Fibroblast of skin of left quadriceps (primary cell): ENCODE results near the gene RNF144A.
"Not testable (repeated sequence)": the region's sequence is repeated elsewhere in the genome, so short reads cannot be mapped to it uniquely, and the experiment has no call there.

Source experiments
- DNase-seq, 2 experiments: peaks; one replicate each; pipeline ENCODE4 v3.0.0-alpha.2; 2013; ENCODE audit warnings: low read depth in 2 of 2

The RNF144A gene

GRCh38 chr2:6971502-6971901 lies 54.3 kb downstream of the RNF144A start:
- DNase-seq, result no peak

- no peak for DNase-seq
Observed at GRCh38 chr2:6972067-6972710, 55.0 kb downstream of the RNF144A start.

GRCh38 chr2:6973895-6974545 lies 56.8 kb downstream of the RNF144A start:
- no peak for DNase-seq

GRCh38 chr2:6975988-6976387 lies 58.8 kb downstream of the RNF144A start:
- DNase-seq, result no peak

GRCh38 chr2:6977113-6977741 lies 60.0 kb downstream of the RNF144A start:
- no peak for DNase-seq

- no peak for DNase-seq
Observed at GRCh38 chr2:6977786-6978185, 60.6 kb downstream of the RNF144A start.

GRCh38 chr2:6978991-6979390 lies 61.8 kb downstream of the RNF144A start:
- DNase-seq, result no peak

- DNase-seq, result no peak
Observed at GRCh38 chr2:6982449-6982848, 65.2 kb downstream of the RNF144A start.

- no peak for DNase-seq
Observed at GRCh38 chr2:6982934-6983589, 65.8 kb downstream of the RNF144A start.

GRCh38 chr2:6986301-6986911 lies 69.2 kb downstream of the RNF144A start:
- DNase-seq, result no peak

GRCh38 chr2:6986912-6987361 lies 69.7 kb downstream of the RNF144A start:
- no peak for DNase-seq

GRCh38 chr2:6990871-6991270 lies 73.7 kb downstream of the RNF144A start:
- DNase-seq, result no peak

- no peak for DNase-seq
Observed at GRCh38 chr2:6992794-6993228, 75.6 kb downstream of the RNF144A start.

- no peak for DNase-seq
Observed at GRCh38 chr2:6993229-6993640, 76.0 kb downstream of the RNF144A start.

GRCh38 chr2:6993936-6994335 lies 76.7 kb downstream of the RNF144A start:
- DNase-seq, result no peak

- no peak for DNase-seq
Observed at GRCh38 chr2:6994536-6995128, 77.4 kb downstream of the RNF144A start.

- no peak for DNase-seq
Observed at GRCh38 chr2:6995391-6996097, 78.3 kb downstream of the RNF144A start.

- DNase-seq, result no peak
Observed at GRCh38 chr2:6999211-6999877, 82.1 kb downstream of the RNF144A start.

- not testable (repeated sequence) for DNase-seq
Observed at GRCh38 chr2:7001395-7001794, 84.2 kb downstream of the RNF144A start.

- no peak for DNase-seq
Observed at GRCh38 chr2:7003895-7004294, 86.7 kb downstream of the RNF144A start.
